ENCODE results near the gene SLC24A4.

The SLC24A4 gene

DNA sequence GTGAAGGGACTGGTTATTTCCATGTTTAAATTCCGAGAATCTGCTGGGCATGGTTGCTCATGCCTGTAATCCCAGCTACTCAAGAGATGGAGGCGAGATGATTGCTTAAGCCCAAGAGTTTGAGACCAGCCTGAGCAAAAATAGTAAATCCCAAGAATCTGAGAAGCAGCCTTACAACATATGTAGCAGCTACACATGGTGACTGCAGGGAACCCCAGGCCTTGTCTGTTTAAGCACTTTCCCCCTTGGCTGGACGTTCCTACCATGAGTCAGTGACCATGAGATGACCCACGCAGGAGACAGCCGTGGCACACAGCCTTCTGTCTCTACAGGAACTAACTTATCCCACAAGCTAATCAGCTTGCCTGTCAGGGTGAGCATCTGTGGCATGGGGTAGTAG lies 5.5 kb upstream of the SLC24A4 start:
- DNase-seq: no peak

DNA sequence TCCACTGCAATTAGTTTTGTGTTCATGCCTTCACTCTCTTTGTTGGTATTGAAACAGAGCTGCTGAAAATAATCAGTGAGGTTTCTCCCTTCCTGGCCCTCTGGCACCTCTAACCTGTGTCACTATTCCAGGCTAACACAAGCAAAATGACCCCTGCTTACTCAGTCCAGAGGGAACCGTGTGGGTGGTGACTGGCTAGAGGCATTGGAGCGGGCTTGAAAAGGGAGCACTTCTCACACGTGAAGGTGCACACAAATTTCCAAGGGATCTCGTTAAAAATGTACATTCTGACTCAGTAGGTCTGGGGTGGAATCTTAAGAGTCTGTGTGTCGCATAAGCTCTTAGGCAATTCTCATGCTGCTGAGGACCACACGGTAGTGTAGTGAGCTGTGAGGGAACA lies 1.3 kb upstream of the SLC24A4 start:
- no peak for DNase-seq

DNA sequence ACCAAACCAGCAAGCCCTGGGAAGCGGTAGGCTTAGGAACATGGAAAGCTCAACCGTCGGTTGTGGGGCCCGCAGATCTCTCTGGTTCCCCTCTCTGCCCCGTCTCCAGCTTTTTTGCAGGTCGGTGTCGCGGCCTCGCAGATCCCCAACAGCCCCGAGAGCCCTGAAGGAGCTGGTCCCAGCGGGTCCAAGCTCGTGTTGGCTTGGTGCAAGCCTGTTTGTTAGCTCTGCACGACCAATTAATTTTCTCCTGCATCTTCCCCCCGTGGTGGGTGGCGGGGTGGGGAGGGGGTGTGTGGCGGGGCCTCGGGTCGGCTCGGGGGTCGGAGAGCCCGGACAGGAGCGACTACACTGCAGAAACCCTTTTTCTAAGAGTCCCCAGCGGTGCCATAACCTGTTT lies 449 bp upstream of the SLC24A4 start:
- no peak for DNase-seq

GRCh38 chr14:92323916-92324818 lies 1.2 kb downstream of the SLC24A4 start:
- no peak for DNase-seq

- DNase-seq: no peak
Measured at GRCh38 chr14:92325835-92326234, 2.9 kb downstream of the SLC24A4 start.

- DNase-seq: no peak
Measured at GRCh38 chr14:92328664-92329255, 5.8 kb downstream of the SLC24A4 start.

DNA sequence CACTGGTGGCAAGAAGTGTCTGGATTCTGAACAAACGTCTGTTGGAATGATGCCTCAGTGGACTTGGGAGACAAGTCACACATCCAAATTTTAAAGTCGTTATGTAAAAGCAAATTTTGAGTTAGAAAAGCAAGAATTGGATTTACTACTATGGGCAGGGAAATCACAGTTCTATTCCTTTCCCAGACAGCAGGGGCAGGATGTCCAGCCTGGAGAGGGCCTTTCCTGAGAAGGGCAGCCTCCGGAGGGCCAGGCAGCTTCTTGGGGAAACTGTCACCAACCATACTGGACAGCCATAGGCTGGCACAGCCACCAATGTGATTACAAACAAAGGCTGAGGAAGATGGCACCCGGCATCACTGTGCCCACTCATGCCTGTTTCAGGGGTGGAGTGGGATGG lies 11.1 kb downstream of the SLC24A4 start:
- no peak for DNase-seq

GRCh38 chr14:92336363-92336762 lies 13.4 kb downstream of the SLC24A4 start:
- DNase-seq: no peak

DNA sequence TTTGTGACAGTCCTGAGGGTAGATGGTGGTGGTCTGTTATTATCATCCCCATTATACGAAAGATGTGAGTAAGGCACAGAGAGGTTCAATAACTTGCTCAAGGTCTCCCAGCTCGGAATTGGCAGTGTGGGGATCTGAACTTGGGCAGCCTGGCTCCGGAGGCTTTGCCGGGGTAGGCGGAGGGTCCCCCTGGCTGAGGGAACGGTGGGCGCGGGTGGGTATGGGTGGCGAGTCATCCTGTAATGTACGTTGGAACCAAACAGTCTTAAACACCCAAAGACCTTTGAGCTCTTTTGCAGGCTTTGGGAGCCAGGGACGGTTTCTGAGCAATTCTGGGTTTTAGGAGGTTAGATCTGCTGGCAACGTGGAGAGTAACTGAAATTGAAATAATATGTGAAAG lies 16.5 kb downstream of the SLC24A4 start:
- no peak for DNase-seq

GRCh38 chr14:92340071-92340470 lies 17.1 kb downstream of the SLC24A4 start:
- DNase-seq: no peak

GRCh38 chr14:92340931-92341330 lies 18.0 kb downstream of the SLC24A4 start:
- peak in 1 of 5 donors; percentile 63 for DNase-seq

DNA sequence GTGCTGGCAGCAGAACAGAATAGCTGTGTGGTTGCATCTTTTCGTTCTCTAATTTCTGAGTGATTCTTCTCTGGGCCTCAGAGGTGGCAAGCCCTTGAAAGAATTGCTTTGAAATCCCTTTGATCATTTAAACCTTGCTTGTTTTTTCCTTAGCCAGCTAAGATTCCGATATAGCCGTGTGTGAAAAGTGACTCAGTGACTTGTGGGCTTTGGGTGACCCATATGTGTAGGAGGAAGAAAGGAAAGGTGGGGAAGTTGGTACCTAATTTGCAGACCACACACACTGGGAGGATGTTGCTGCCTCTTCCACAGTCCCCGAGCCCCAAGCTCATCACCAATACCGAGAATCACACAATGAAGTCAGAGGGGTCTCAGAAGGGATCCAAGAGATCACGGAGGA lies 18.8 kb downstream of the SLC24A4 start:
- peak in 1 of 5 donors; percentile 15 for DNase-seq

- DNase-seq: no peak
Measured at GRCh38 chr14:92348154-92348553, 25.2 kb downstream of the SLC24A4 start.

DNA sequence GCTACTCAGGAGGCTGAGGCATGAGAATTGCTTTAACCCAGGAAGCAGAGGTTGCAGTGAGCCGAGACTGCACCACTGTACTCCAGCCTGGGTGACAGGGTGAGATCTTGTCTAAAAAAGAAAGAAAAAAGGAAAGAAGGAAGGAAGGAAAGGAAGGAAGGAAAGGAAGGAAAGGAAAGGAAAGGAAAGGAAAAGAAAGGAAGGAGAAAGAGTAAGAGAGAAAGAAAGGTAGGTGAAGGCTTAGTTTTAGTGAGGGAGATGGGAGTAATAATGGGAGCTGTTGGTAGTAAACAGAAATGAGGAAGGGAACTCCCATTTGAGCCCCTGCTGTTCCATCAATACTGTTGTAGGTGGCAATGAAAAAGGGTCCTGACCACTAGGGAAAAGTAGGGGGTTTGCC lies 28.8 kb downstream of the SLC24A4 start:
- no peak for DNase-seq

DNA sequence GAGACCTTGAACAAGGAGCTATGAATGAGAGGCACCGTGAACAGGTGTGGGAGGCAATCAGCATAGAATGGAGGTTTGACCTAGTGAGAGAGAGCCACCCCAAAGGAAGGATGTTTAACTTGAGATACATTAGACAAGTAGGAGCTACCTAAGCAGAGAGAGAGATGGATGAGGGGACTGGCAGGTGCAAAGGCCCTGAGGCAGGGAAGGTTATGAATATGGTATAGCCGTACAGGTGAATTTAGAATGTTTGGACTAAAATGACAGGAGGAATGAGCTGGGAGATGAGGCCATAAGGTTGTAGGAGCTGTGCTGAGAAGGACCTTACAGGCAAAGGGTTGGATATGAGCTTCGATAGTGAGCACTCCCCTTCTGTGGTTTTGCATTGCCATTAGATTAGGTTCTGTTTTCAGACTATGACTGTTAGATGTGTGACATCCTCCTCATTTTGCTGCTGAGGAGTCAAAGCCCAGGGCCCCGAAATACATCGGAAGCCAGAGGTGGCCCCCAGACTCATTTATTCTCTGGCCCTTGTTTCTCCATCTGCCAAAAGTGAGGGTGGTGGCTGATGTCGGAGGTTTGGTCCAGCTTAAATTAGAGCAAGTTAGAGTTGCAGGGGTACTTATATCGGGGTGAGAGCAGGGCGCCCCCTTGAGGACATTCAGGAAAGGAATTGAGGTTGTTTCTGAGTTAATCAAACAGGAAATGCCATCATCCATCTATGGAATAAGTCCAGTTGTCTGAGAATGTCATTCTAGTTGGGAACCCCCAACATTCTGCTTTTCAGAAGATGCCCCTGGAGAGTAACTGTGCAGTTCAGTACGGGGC lies 29.4 kb downstream of the SLC24A4 start:
- DNase-seq: peak in 1 of 5 donors; percentile 58

- no peak for DNase-seq
Measured at GRCh38 chr14:92353447-92353846, 30.5 kb downstream of the SLC24A4 start.

GRCh38 chr14:92356677-92357076 lies 33.7 kb downstream of the SLC24A4 start:
- no peak for DNase-seq

DNA sequence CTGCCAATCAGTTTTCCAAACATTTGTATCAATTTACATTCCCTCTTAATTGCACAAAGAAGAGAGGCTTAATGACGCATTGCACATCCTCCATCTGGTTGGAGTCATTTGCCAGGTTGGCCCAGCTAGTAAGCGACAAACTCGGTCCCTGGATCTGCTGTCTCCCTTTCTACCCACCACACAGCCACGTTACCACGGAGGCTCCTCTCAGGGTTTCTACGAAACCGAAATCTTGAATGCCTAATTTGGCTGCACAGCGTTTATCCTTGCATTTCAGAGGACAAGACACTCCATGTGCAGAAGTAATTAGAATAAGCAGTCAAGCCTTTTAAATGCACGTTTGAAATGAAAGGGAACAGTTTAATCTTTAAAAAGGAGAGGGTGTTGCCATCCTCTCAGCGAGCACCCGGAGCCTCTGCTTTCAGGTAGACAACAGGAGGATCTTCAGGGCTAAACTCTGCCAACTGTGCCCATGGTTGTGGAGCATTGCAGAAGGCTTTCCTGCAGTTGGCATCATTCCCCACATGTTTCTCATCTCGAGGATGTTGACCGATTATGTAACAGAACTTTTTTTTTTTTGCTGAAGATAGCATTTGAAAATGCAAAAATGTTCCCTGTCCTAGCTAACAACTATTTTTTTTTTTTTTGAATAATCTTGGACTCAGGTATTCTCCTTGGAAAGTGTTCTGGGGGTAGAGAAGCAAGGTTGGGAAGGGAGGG lies 37.8 kb downstream of the SLC24A4 start:
- no peak for DNase-seq

DNA sequence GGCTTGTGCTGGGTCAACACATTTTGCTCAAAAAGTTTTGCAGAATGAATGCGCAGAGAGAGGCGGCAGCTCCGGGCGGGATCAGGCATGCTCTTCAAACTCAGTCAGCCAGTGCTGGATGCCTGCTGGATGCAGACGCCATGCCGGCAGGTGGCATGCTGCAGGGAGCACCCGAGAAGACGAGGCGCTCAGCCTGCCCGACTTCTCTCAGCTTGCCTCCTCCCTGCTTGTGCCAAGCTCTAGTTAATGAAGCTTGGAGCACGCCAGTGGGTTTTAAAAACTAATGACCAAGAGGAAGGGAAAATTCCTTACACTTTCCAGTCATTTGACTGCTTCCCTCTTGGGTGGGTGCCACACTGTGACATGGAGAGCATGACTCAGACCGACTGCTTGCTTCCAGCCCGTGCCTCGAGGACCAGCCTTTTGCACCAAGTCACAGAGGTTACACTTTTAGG lies 39.8 kb downstream of the SLC24A4 start:
- DNase-seq: no peak

- DNase-seq: no peak
Measured at GRCh38 chr14:92366237-92366636, 43.3 kb downstream of the SLC24A4 start.

DNA sequence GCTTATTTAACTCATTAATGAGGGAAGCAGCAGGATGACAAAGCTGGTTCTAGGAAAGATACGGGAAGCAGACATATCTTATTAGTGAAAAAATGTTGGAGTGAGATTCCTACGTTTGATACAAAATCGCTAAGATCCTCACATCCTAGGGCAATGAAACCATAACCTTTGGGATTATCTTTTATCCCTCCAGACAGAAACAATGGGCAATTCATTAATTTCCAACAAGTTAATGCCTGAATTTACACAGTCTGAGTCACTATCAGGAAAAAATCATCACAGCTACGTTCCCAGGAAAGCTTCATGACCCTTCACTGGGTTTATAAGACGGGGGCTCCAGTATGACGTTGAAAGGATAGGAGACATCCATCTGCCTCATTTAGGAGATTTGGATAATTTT lies 45.0 kb downstream of the SLC24A4 start:
- no peak for DNase-seq

DNA sequence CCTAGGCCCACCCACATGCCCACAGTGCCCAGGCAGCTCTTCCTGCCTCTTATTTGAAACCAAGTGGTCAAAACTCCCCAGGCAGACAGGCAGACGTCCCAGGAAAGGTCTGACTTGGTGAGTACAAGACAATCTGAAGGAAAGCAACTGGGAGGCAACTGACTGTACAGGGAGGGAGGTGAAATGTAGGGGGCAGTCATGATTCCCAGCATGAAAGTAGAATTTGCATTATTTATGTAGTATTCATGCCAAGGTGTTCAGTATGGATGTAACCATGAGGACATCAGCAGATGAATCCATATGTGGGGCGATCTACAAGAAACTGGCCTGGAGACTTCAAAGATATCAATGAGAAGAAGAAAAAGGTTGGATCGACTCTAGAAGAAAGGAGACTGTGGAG lies 46.1 kb downstream of the SLC24A4 start:
- DNase-seq: no peak

DNA sequence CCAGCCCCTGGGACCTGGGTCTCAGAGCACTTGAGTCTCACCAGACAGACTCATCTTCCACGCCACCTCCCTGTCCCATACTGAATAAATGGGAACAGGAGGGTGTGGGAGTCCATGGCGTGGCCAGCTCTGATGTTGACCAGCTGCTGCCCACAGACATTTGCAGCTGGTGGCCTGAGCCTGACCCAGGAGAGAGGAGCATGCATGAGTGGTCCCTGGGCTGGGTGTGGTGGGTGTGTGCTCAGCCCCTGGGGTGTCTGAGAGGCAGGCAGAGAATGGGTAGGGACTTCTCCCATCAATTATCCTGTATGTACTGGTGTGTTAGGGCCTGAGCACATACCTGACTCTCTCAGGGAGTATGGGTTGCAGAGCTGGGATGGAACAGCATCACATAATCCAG lies 49.3 kb downstream of the SLC24A4 start:
- DNase-seq: no peak
